MM.1S (cell line): ENCODE measurements around the gene NFATC1.

Experiments
- CTCF ChIP-seq: fragments of 300-600 bp; sonication (generic); IDR thresholded peaks from 2 replicates; pipeline ENCODE4 v1.5.1; 2016; ENCODE audit warnings: antibody characterized with exemption, low read length, mixed read lengths
- EZH2 ChIP-seq: fragments of 300-600 bp; sonication (generic); optimal IDR thresholded peaks from 2 replicates; pipeline ENCODE3; 2017; ENCODE audit warnings: low read depth, mild to moderate bottlenecking, antibody characterized with exemption, low read length, mixed read lengths
- EZH2phosphoT487 ChIP-seq: fragments of 300-600 bp; sonication (generic); IDR thresholded peaks from 2 replicates; pipeline ENCODE4 v1.6.1; 2018; ENCODE audit warnings: antibody characterized with exemption, low read length

GRCh38 chr18:79457239-79457638 lies 61.5 kb downstream of the NFATC1 start:
- TF ChIP-seq CTCF (no peak), EZH2 (no peak), EZH2phosphoT487 (no peak)
